IPS-11a (cell line): Measurements from ENCODE around the gene BAD.
"Not testable (repeated sequence)": the region's sequence is repeated elsewhere in the genome, so short reads cannot be mapped to it uniquely, and the experiment has no call there.

Source experiments
- H3K4me3 ChIP-seq: one replicate; pipeline ENCODE4 v1.5.1; 2013; ENCODE audit warnings: low read depth, low read length, control low read depth

The BAD gene

GRCh38 chr11:64284048-64284961, at the start of gene BAD:
Gene BAD (minus strand): TSS chr11:64284665. CDS start chr11:64284368, 297 bp downstream.
- peak within 1 kb of the TSS; percentile 81 for H3K4me3 ChIP-seq

- H3K4me3 ChIP-seq: no peak overlapping the region
Measured at GRCh38 chr11:64333556-64333955, 49.1 kb upstream of the BAD start.

- no peak overlapping the region for H3K4me3 ChIP-seq
Measured at GRCh38 chr11:64331569-64332371, 47.3 kb upstream of the BAD start.

GRCh38 chr11:64330888-64331287, 46.4 kb upstream of the BAD start:
- H3K4me3 ChIP-seq: no peak overlapping the region

- H3K4me3 ChIP-seq: no peak overlapping the region
Measured at GRCh38 chr11:64327993-64328392, 43.5 kb upstream of the BAD start.

GRCh38 chr11:64327375-64327774, 42.9 kb upstream of the BAD start:
- H3K4me3 ChIP-seq: no peak overlapping the region

GRCh38 chr11:64324692-64325469, 40.4 kb upstream of the BAD start:
- H3K4me3 ChIP-seq: no peak overlapping the region

- not testable (repeated sequence) for H3K4me3 ChIP-seq
Measured at GRCh38 chr11:64323984-64324383, 39.5 kb upstream of the BAD start.

- no peak overlapping the region for H3K4me3 ChIP-seq
Measured at GRCh38 chr11:64323373-64323772, 38.9 kb upstream of the BAD start.

- no peak overlapping the region for H3K4me3 ChIP-seq
Measured at GRCh38 chr11:64322925-64323260, 38.4 kb upstream of the BAD start.

- no peak overlapping the region for H3K4me3 ChIP-seq
Measured at GRCh38 chr11:64321533-64321932, 37.1 kb upstream of the BAD start.

GRCh38 chr11:64321026-64321425, 36.6 kb upstream of the BAD start:
- no peak overlapping the region for H3K4me3 ChIP-seq

GRCh38 chr11:64320556-64320955, 36.1 kb upstream of the BAD start:
- no peak overlapping the region for H3K4me3 ChIP-seq

- peak overlapping the region; percentile 95 for H3K4me3 ChIP-seq
Measured at GRCh38 chr11:64318766-64319761, 34.6 kb upstream of the BAD start.

- peak within 1 kb of the TSS; percentile 95 for H3K4me3 ChIP-seq
Measured at GRCh38 chr11:64317961-64318765, 33.7 kb upstream of the BAD start, which contains the start of gene PRDX5. Gene PRDX5 (plus strand): TSS chr11:64318121. CDS start chr11:64318216, 95 bp downstream.

GRCh38 chr11:64317325-64317960, 33.0 kb upstream of the BAD start, which contains the start of gene TRMT112:
Gene TRMT112 (minus strand): TSS chr11:64317559. CDS start chr11:64317526, 33 bp downstream.
- peak within 1 kb of the TSS; percentile 95 for H3K4me3 ChIP-seq

- H3K4me3 ChIP-seq: peak overlapping the region; percentile 95
Measured at GRCh38 chr11:64316672-64317324, 32.3 kb upstream of the BAD start.
